ENCODE measurements around the gene PRKAG1.
A peak's percentile ranks its signal among the peaks of the same experiment; 100 is the strongest.
"Not testable (repeated sequence)": the region's sequence is repeated elsewhere in the genome, so short reads cannot be mapped to it uniquely, and the experiment has no call there.

The PRKAG1 gene

DNA sequence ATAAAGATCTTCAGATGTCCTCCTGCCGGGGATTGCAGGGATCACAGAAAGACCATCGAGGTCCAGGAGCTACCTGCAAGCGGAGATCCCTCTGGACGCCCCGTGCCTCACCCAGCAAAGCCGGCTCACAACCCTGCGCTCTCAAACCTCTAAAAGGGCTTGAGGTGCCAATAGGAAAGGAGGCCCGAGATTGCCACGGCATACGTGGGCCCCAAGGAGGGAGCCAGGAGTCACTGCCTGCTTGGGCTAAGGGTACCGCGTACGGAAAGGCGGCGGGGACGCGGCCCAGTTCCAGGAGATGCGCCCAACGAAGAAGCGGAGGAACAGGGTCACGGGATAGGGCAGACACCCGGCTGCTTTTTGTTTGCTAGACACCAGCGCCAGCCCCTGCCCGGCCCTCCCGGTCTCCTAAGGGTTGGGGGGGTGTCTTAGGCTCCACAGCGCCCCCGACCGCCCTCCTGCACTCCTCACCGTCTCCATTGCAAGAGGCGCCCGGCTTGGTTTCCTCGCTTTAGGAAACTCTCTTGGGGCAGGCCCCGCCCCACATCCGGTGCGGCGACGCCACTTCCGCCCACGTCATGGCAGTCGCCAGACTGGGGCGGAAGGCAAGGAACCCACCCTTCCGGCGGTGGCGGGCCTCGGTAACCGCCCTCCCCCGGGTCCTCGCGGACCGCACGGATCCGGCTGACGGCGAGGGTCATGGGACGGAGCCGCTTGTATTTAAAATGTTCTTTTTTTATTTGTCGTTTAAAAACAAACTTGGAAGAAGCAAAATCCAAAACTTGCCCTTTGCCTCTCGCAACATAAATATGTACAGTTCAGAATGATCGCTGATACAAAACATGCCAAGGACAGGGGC lies at the start of gene PRKAG1:
TSS of gene PRKAG1 (minus strand) at position 516 of the 859 bp plus-strand sequence. CDS start at position 480, 36 bp downstream.
- Mint-ChIP-seq H3K4me3 (peak within 1 kb of the TSS; percentile 90), H3K36me3 (ENCODE audit: low read depth) (peaks cover 75% of the 10 kb centered on the region), H3K27ac (peak within 1 kb of the TSS; percentile 97), H3K27me3 (no peaks in the 10 kb centered on the region), H3K4me1 (ENCODE audit: low read depth) (peaks cover 39% of the 10 kb centered on the region), H3K9me3 (no peaks in the 10 kb centered on the region)
- DNase-seq = peak; percentile 96

GRCh38 chr12:49066120-49066519 lies 47.5 kb upstream of the PRKAG1 start:
- Mint-ChIP-seq H3K36me3 (ENCODE audit: low read depth) (peaks cover 25% of the 10 kb centered on the region), H3K27ac (no peak overlapping the region)

DNA sequence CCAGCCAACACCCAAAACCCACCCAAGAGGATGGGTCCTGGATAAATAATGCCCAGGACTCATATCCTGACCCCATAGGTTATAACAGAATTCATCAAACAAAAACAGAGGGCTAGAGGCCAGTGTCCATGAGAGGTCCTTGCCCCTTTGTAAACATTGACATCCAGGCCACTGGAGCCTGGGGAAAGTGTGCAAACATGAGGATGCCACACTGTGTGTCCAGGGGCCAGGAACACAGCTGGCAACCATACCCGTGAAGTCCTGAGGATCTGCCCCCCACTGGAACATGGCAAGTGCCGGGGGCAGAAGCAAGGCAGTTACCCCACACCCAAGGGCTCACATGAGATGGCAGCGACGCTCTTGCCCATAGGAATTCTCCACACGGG lies 46.2 kb upstream of the PRKAG1 start:
- Mint-ChIP-seq H3K36me3 (ENCODE audit: low read depth) (peaks cover 32% of the 10 kb centered on the region), H3K27ac (no peak overlapping the region), H3K4me3 (no peak overlapping the region), H3K4me1 (ENCODE audit: low read depth) (peaks cover 23% of the 10 kb centered on the region), H3K27me3 (no peaks in the 10 kb centered on the region), H3K9me3 (no peaks in the 10 kb centered on the region)
- no peak for DNase-seq

More at GRCh38 chr12:49066120-49066519, 47.5 kb upstream of the PRKAG1 start:
- no peak overlapping the region for H3K4me3 Mint-ChIP-seq
- no peaks in the 10 kb centered on the region for H3K27me3 Mint-ChIP-seq
- H3K4me1 Mint-ChIP-seq (ENCODE audit: low read depth) = peaks cover 26% of the 10 kb centered on the region
- no peaks in the 10 kb centered on the region for H3K9me3 Mint-ChIP-seq
- DNase-seq = no peak

DNA sequence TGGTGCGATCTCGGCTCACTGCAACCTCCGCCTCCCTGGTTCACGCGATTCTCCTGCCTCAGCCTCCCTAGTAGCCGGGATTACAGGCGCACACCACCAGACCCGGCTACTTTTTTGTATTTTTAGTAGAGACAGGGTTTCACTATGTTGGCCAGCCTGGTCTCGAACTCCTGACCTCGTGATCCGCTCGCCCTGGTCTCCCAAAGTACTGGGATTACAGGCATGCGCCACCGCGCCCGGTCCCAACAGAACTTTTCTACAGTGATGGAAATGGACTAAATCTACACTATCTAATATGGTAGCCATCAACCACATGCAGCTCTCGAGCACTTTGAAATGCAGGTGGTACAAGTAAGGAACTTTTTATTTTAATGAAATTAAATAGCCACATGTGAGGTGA lies 43.3 kb upstream of the PRKAG1 start:
- Mint-ChIP-seq H3K4me3 (peak overlapping the region; percentile 98), H3K4me1 (ENCODE audit: low read depth) (peaks cover 28% of the 10 kb centered on the region), H3K36me3 (ENCODE audit: low read depth) (peaks cover 53% of the 10 kb centered on the region), H3K27ac (peak overlapping the region; percentile 40)
- H3K27me3 Mint-ChIP-seq, H3K9me3 Mint-ChIP-seq, DNase-seq: not testable (repeated sequence)

DNA sequence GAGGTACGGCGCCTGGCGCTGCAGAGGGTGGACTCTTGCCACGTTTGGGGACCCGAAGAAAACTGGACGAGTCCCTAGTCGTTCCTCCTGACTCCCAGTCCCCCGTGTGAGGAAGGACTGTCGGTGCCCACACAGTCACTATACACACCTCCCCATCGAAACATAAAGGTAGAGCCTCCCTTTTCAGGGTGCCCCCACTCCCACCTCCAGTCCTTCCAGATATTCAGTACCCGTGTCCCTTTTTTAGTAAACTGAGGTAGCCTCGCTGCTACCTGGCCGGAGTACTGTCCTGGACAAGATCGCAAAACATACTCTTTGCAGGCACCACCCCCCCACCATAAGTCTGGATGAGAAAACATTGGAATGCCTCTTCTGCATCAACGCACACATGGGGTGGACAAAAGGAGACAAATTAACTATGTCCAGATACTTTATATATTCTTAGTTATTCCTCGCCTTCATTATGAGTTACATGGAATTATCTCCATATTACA lies 42.6 kb upstream of the PRKAG1 start:
- Mint-ChIP-seq H3K27me3 (no peaks in the 10 kb centered on the region), H3K4me1 (ENCODE audit: low read depth) (peaks cover 35% of the 10 kb centered on the region), H3K36me3 (ENCODE audit: low read depth) (peaks cover 55% of the 10 kb centered on the region), H3K4me3 (peak overlapping the region; percentile 98), H3K27ac (peak overlapping the region; percentile 99), H3K9me3 (no peaks in the 10 kb centered on the region)
- DNase-seq = no peak

GRCh38 chr12:49060237-49061156 lies 41.9 kb upstream of the PRKAG1 start, which contains the start of gene KMT2D:
Gene KMT2D, minus strand, starts transcription at chr12:49060794. Its CDS starts 5,470 bp downstream, at chr12:49055324.
- DNase-seq = peak; percentile 92
- Mint-ChIP-seq H3K4me3 (peak within 1 kb of the TSS; percentile 98), H3K36me3 (ENCODE audit: low read depth) (peaks cover 57% of the 10 kb centered on the region), H3K27me3 (no peaks in the 10 kb centered on the region), H3K27ac (peak within 1 kb of the TSS; percentile 99), H3K4me1 (ENCODE audit: low read depth) (peaks cover 42% of the 10 kb centered on the region), H3K9me3 (no peaks in the 10 kb centered on the region)

- peak overlapping the region; percentile 94 for H3K27ac Mint-ChIP-seq
- H3K36me3 Mint-ChIP-seq (ENCODE audit: low read depth) = peaks cover 60% of the 10 kb centered on the region
- H3K9me3 Mint-ChIP-seq = no peaks in the 10 kb centered on the region
- H3K4me3 Mint-ChIP-seq = peak overlapping the region; percentile 98
- H3K4me1 Mint-ChIP-seq (ENCODE audit: low read depth) = peaks cover 52% of the 10 kb centered on the region
- H3K27me3 Mint-ChIP-seq = no peaks in the 10 kb centered on the region
- no peak for DNase-seq
Observed at GRCh38 chr12:49059299-49060171, 41.0 kb upstream of the PRKAG1 start.

GRCh38 chr12:49059045-49059298 lies 40.4 kb upstream of the PRKAG1 start:
- Mint-ChIP-seq H3K9me3 (no peaks in the 10 kb centered on the region), H3K27ac (peak overlapping the region; percentile 94), H3K4me3 (peak overlapping the region; percentile 98), H3K36me3 (ENCODE audit: low read depth) (peaks cover 62% of the 10 kb centered on the region), H3K27me3 (no peaks in the 10 kb centered on the region), H3K4me1 (ENCODE audit: low read depth) (peaks cover 52% of the 10 kb centered on the region)
- no peak for DNase-seq

- H3K9me3 Mint-ChIP-seq = no peaks in the 10 kb centered on the region
- H3K4me1 Mint-ChIP-seq (ENCODE audit: low read depth) = peaks cover 50% of the 10 kb centered on the region
- no peaks in the 10 kb centered on the region for H3K27me3 Mint-ChIP-seq
- no peak for DNase-seq
- H3K4me3 Mint-ChIP-seq = peak overlapping the region; percentile 98
- peak overlapping the region; percentile 94 for H3K27ac Mint-ChIP-seq
- H3K36me3 Mint-ChIP-seq (ENCODE audit: low read depth) = peaks cover 67% of the 10 kb centered on the region
Observed at GRCh38 chr12:49058366-49059044, 39.9 kb upstream of the PRKAG1 start.

DNA sequence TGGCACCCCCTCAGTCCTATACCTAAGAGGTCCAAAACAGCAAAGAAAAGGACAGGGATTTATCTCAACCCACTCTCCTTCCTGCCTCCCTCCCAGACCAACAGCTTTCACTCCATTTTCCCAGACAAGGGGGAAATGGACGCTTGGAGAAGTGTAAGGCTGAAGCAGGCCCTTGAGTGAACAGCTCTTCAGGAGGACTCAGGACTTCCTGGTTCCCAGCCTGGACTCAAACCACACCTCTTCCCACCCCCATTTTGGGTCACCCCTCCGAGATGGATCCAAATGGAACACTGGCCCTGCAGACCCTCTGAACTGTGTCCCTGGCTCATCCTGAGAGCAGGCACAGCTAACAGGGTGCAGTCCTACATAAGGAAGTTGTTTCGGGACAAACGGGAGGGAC lies 39.3 kb upstream of the PRKAG1 start:
- no peak for DNase-seq
- H3K27me3 Mint-ChIP-seq = no peaks in the 10 kb centered on the region
- no peaks in the 10 kb centered on the region for H3K9me3 Mint-ChIP-seq
- peaks cover 73% of the 10 kb centered on the region for H3K36me3 Mint-ChIP-seq (ENCODE audit: low read depth)
- peak overlapping the region; percentile 94 for H3K27ac Mint-ChIP-seq
- H3K4me3 Mint-ChIP-seq = peak overlapping the region; percentile 98
- peaks cover 50% of the 10 kb centered on the region for H3K4me1 Mint-ChIP-seq (ENCODE audit: low read depth)

DNA sequence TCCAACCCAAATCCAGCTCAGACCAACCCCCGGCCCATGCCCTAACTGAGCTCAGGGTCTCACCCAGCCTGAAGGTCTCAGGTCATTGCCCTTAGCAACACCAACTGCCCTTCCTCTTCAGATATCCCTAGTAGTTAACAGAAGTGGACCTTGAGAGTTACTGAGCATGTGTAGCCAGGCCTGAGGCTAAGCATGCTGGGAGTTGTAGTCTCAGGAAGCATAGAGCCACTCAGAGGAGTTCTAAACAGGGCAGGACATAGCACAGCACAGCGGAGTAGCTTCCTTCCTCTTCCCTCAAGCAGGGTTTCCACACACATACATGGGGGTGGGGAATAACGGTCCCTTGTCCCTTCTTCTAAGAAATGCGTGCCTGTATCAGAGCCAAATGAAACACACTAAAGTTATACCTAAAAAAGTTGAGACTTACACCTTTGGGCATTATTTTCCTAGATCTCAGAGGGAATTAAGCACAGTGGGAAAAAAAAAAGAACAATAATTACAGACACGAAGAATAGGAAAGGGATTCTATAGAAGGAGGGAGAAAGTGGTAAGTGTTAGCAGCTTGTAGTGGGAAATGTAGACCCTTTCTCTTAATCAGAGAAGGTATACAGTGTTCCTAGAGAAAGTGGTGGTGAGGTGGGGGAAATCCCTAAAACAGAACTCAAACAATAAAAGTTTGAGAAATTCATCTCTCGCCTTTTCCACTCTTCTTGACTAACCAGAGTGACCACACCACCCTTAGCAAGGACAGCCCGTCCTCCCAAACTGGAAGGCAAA lies 37.6 kb upstream of the PRKAG1 start:
- peaks cover 46% of the 10 kb centered on the region for H3K4me1 Mint-ChIP-seq (ENCODE audit: low read depth)

DNA sequence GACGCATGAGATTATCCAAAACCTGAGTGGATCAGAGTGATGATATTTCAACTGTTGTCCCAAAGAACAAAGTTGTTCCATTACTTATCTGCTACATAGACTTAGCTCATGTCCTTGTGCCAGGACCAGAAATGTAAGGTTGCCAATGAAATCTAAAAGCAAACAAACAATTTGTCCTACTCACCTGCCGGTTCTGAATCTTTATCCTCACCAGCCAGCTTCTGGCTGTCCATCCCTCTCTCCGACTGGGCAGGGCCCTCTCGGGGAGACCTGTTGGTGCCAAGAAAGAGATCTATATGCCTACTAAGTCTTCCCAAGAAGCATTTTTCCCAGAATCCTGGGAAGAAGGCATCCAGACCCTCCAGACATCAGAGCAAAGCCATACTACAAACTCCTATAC lies 36.5 kb upstream of the PRKAG1 start:
- Mint-ChIP-seq H3K36me3 (ENCODE audit: low read depth) (peaks cover 90% of the 10 kb centered on the region), H3K27me3 (no peaks in the 10 kb centered on the region), H3K4me3 (no peak overlapping the region), H3K4me1 (ENCODE audit: low read depth) (peaks cover 44% of the 10 kb centered on the region), H3K27ac (peak overlapping the region; percentile 94), H3K9me3 (no peaks in the 10 kb centered on the region)
- no peak for DNase-seq

More for the DNA sequence above, 37.6 kb upstream of the PRKAG1 start:
- H3K36me3 Mint-ChIP-seq (ENCODE audit: low read depth) = peaks cover 87% of the 10 kb centered on the region
- no peaks in the 10 kb centered on the region for H3K27me3 Mint-ChIP-seq
- H3K9me3 Mint-ChIP-seq = no peaks in the 10 kb centered on the region
- DNase-seq = no peak
- H3K4me3 Mint-ChIP-seq = peak overlapping the region; percentile 98
- peak overlapping the region; percentile 94 for H3K27ac Mint-ChIP-seq

DNA sequence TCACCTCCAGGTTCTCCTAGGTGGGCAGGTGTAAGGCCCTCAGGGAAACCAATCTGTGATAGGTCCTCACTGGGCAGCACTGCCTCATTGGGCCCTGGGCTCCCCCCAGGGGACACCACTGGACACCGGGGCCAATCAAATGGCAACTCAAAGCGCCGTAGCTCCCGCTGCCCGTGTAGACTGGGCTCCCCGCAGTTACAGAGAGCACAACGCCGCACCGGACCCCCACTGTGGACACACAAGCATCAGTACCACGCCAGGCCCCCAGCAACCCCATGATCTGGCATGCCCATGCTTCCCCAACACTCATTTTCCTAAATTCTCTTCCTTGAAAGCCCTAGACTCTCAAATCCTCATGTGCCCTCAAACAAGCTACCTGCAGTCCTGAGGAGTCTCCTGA lies 35.9 kb upstream of the PRKAG1 start:
- DNase-seq = no peak
- Mint-ChIP-seq H3K27me3 (no peaks in the 10 kb centered on the region), H3K36me3 (ENCODE audit: low read depth) (peaks cover 94% of the 10 kb centered on the region), H3K4me1 (ENCODE audit: low read depth) (peaks cover 44% of the 10 kb centered on the region), H3K4me3 (no peak overlapping the region), H3K27ac (peak overlapping the region; percentile 94), H3K9me3 (no peaks in the 10 kb centered on the region)

Measured in activated T-cell treated with anti-CD3 and anti-CD28 coated beads, Interleukin-2, amount 50 U/mL, for 24 hours (primary cell).